GM23248 (cell line): ENCODE results near the gene PLCB4.

Experiments
- EZH2 ChIP-seq: fragments of 200-600 bp; sonication (generic); IDR thresholded peaks from 2 replicates; pipeline ENCODE4 v1.6.1; 2018; ENCODE audit warnings: antibody characterized with exemption, mild to moderate bottlenecking; ENCODE audit not compliant: insufficient read depth, poor library complexity, severe bottlenecking
- EZH2phosphoT487 ChIP-seq: fragments of 200-600 bp; sonication (generic); IDR thresholded peaks from 2 replicates; pipeline ENCODE4 v1.6.1; 2018; ENCODE audit warnings: antibody characterized with exemption, moderate library complexity, mild to moderate bottlenecking, low read depth; ENCODE audit not compliant: insufficient read depth

GRCh38 chr20:9516234-9516871 is 447.5 kb downstream of the PLCB4 start:
- no peak for TF ChIP-seq EZH2phosphoT487
- no peak for TF ChIP-seq EZH2
